HFF-Myc (cell line): ENCODE measurements around the gene SLC6A20.

ENCODE experiments used
- DNase-seq: peaks from one replicate; pipeline ENCODE4 v3.0.0-alpha.2; 2011; ENCODE audit warnings: low read depth; ENCODE audit errors: extremely low read depth
- H3K4me3 ChIP-seq: replicated peaks from 2 replicates; pipeline ENCODE4 v1.5.1; 2011; ENCODE audit warnings: low read depth, mild to moderate bottlenecking, control low read depth, low read length
- CTCF ChIP-seq: IDR thresholded peaks from 2 replicates; pipeline ENCODE4 v1.5.1; 2012; ENCODE audit warnings: mild to moderate bottlenecking, low read depth, low read length, control low read depth; ENCODE audit errors: missing control alignments

The SLC6A20 gene

GRCh38 chr3:45802146-45802545 is 5.8 kb upstream of the SLC6A20 start:
- DNase-seq, result no peak
- H3K4me3 ChIP-seq, result no peak overlapping the region
- no peak for TF ChIP-seq CTCF

DNA sequence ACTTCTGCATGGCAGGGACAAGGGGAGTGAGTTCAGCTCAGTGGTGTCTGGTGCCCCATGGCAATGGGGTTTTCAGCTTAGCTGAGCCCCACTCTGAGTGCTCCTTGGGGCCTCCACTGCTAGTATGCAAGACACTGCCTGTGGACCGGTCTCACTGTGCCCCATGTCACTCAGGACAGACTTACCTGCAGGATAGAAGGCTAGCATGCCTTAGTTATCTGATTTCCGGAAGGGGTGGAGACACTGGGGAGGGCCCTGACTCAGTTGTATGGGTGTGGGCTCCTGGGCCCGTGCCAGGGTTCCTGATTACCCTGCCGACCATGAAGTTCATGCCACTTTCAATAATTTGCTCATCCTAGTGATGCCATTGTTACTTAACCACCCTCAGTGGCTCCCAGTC is 4.3 kb upstream of the SLC6A20 start:
- DNase-seq, result no peak

DNA sequence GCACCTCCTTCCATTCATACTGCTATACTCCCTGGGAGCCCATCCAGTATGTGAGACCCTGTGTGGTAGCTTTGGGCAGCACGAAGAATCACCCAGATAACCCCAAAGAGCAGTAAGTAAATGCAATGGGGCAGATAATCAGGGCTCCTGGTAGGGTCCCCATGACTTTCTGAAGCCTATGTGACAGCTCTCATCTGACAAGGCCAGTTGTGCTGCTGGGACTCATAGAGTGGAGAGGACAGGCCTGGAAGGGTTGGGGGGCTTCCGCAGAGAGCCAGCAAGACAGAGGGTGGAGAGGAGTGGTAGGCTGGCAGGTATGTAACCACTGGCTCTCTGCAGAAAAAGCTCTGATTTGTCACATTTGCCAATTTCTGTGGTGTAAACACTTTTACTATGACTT is 3.2 kb upstream of the SLC6A20 start:
- DNase-seq, result no peak
- no peak overlapping the region for H3K4me3 ChIP-seq
- no peak for TF ChIP-seq CTCF

More for the DNA sequence above, 4.3 kb upstream of the SLC6A20 start:
- no peak overlapping the region for H3K4me3 ChIP-seq
- no peak for TF ChIP-seq CTCF

GRCh38 chr3:45798034-45798433 is 1.7 kb upstream of the SLC6A20 start:
- DNase-seq, result no peak
- H3K4me3 ChIP-seq, result no peak overlapping the region
- TF ChIP-seq CTCF, result no peak

DNA sequence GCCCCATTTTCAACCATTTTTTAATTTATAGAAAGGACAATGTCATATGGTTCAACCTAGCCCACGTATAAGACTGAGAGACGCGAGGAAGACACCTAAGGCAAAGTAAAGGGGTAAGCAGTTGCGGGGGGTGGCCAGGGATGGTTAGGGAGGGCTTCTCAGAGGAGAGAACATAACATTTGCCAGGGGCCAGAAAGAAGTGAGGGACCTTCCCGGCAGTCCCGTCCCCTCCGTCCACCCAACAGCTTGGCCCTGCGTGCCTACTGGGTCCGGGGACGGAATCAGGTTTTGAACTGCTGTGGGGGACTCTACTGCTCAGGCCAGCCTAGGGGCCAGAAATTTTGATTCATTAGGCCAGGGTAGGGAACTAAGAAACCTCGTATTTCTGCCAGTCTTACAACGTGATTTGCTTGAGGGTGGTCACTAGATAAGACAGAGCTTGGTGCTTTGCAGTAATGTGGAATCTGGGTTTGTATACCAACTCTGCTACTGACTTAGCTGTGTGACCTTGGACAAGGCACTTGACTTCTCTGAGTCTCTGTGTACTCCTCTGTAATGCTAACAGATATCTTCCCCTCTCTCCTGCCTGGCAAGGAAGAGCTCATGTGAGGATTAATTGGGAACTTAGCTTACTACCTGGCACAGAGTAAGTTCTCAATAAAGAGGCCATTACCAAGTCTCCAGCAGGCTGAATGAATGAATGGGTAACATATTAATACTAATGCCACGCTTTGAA is 734 bp upstream of the SLC6A20 start:
- no peak overlapping the region for H3K4me3 ChIP-seq
- no peak for TF ChIP-seq CTCF
- DNase-seq, result no peak

GRCh38 chr3:45795509-45795881 is 841 bp downstream of the SLC6A20 start:
- DNase-seq, result no peak
- H3K4me3 ChIP-seq, result no peak overlapping the region

More at GRCh38 chr3:45795509-45795881, 841 bp downstream of the SLC6A20 start:
- TF ChIP-seq CTCF, result no peak
